Epithelial cell of esophagus (primary cell): ENCODE measurements around the gene NRF1.
A peak's percentile ranks its signal among the peaks of the same experiment; 100 is the strongest.
"Not testable (repeated sequence)": the region's sequence is repeated elsewhere in the genome, so short reads cannot be mapped to it uniquely, and the experiment has no call there.

Source experiments
- DNase-seq: peaks from one replicate; pipeline ENCODE4 v3.0.0; 2010; ENCODE audit warnings: low read depth
- H3K4me3 ChIP-seq: 2 replicates; pipeline ENCODE4 v1.5.1; 2011; ENCODE audit warnings: mild to moderate bottlenecking, low read length, control low read depth
- CTCF ChIP-seq: IDR thresholded peaks from 2 replicates; pipeline ENCODE4 v1.5.1; 2011; ENCODE audit warnings: low read depth, mild to moderate bottlenecking, low read length, control low read depth, inconsistent platforms; ENCODE audit not compliant: insufficient read depth; ENCODE audit errors: missing control alignments

Gene NRF1

GRCh38 chr7:129664029-129665012, 52.8 kb downstream of the NRF1 start:
- no peak overlapping the region for H3K4me3 ChIP-seq
- TF ChIP-seq CTCF: peak; percentile 51
- DNase-seq: peak; percentile 68

DNA sequence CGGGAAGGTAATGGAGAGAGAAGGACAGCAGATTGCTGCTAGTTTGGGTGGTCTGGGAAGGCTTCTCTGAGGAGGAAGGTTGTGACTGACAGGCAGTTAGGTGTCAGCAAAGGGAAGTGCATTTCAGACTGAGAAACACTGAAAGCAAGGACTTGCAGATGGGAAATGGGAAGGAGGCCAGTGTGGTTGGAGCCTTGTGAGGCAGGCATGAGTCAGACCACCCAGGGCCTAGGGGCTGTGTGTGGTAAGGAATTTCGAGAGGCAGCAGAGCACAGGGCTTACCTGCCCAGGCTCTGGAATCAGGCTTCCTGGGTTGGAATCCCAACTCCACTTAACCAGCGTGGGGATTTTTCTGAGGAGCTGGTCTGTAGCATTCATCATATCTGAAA, 53.5 kb downstream of the NRF1 start:
- TF ChIP-seq CTCF: no peak
- H3K4me3 ChIP-seq: no peak overlapping the region
- DNase-seq: peak; percentile 98

DNA sequence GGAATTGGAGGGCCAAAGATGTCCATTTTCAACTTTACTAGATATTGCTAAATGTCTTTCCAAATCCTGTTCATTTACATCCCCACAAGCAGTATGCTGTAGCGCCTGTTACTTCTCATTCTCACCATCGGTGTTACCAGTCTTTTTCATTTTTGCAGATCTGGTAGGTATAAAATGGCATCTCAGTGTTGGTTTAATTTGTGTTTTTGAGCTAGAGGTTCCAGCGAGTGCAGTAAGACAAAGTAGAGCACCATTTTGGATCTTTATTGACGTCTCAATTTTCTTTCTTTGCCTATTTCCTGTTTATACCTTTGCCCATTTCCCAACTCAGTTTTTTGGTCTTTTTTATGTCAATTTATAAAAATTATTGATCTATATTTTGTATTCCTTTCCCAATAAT, 55.6 kb downstream of the NRF1 start:
- H3K4me3 ChIP-seq: no peak overlapping the region
- no peak for DNase-seq
- no peak for TF ChIP-seq CTCF

DNA sequence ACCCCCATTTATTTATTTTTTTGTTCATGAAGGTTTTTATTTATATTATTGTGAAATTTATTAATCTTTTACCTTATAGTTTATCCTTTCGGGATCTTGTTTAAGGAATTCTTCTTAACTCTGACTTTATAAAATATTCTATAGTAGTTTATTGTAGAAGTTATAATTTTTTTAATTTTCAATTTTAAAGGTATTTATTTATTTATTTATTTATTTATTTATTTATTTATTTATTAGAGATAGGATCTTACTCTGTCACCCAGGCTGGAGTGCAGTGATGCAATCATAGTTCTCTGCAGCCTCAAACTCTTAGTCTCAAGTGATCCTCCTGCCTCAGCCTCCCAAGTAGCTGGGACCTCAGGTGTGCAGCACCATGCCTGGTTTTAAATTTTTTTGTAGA, 56.0 kb downstream of the NRF1 start:
- TF ChIP-seq CTCF: no peak
- DNase-seq: no peak
- H3K4me3 ChIP-seq: no peak overlapping the region

DNA sequence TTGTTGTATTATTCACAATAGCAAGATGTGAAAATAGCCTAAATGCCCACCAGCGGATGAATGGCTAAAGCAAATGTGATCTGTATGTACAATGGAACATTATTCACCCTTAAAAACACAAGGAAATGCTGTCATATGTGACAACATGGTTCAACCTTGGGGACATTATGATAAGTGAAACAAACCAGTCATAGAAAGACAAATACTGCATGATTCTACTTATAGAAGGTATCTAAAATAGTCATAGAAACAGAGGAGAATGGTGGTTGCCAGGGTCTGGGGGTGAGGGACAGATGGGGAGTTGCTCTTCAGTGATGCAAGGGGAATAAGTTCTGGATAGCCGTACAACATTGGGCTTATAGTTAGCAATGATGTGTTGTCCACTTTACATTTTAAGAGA, 58.4 kb downstream of the NRF1 start:
- no peak for TF ChIP-seq CTCF
- no peak overlapping the region for H3K4me3 ChIP-seq
- DNase-seq: no peak

- DNase-seq: no peak
- H3K4me3 ChIP-seq: no peak overlapping the region
- TF ChIP-seq CTCF: no peak
Observed at GRCh38 chr7:129670656-129671055, 59.1 kb downstream of the NRF1 start.

GRCh38 chr7:129671266-129671665, 59.7 kb downstream of the NRF1 start:
- TF ChIP-seq CTCF: no peak
- DNase-seq: no peak
- no peak overlapping the region for H3K4me3 ChIP-seq

GRCh38 chr7:129674475-129674874, 63.0 kb downstream of the NRF1 start:
- not testable (repeated sequence) for DNase-seq, H3K4me3 ChIP-seq
